HEK293T (cell line): ENCODE results near the gene CMTM2.

Experiments used
- CTBP1 ChIP-seq: fragments of 450-650 bp; IDR thresholded peaks from 2 replicates; pipeline ENCODE4 v1.6.1; 2016; ENCODE audit warnings: borderline replicate concordance
- FOXA1 ChIP-seq: fragments of 450-650 bp; IDR thresholded peaks from 2 replicates; pipeline ENCODE4 v1.6.1; 2016; ENCODE audit warnings: mild to moderate bottlenecking
- FOXK2 ChIP-seq: fragments of 450-650 bp; IDR thresholded peaks from 2 replicates; pipeline ENCODE4 v1.6.1; 2016; ENCODE audit warnings: mild to moderate bottlenecking
- SP1 ChIP-seq: fragments of 450-650 bp; IDR thresholded peaks from 2 replicates; pipeline ENCODE4 v1.6.1; 2017
- TARDBP ChIP-seq: fragments of 450-650 bp; IDR thresholded peaks from 2 replicates; pipeline ENCODE4 v1.6.1; 2016
- ZNF384 ChIP-seq: fragments of 450-650 bp; IDR thresholded peaks from 2 replicates; pipeline ENCODE4 v1.6.1; 2016

DNA sequence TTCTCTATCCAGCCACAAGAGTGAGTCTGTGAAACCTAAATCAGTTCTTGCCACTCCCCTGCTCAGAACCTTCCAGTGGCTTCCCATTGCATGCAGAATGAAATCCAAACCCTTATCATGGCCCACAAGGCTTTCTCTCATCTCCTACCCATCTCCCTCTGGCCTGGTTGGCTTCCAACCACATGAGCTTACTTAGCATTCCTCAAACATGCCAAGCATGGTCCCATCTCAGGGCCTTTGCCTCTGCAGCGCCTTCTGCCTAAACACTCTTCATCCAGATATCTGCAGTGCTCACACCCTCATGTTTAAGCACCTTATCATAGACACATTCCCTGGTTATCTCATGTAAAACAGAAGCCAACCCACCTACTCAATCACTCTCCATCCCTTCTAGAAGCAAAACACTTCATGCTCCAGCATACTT is 44.9 kb upstream of the CMTM2 start:
- no peak for TF ChIP-seq FOXA1
- no peak for TF ChIP-seq CTBP1
- no peak for TF ChIP-seq TARDBP
- TF ChIP-seq ZNF384: no peak
- no peak for TF ChIP-seq FOXK2
- TF ChIP-seq SP1: no peak
